ENCODE data around the gene CCR4. TPM values are rescaled to one million over a fixed set of nuclear protein-coding genes. Genes with fewer than 3 reads are reported as not detected.

The CCR4 gene
- total RNA-seq, 3 donors from 2014 or later (not counting 1 experiment from before 2014, with no cell fraction given): 0.52 to 2.5 (median 1.4) TPM

DNA sequence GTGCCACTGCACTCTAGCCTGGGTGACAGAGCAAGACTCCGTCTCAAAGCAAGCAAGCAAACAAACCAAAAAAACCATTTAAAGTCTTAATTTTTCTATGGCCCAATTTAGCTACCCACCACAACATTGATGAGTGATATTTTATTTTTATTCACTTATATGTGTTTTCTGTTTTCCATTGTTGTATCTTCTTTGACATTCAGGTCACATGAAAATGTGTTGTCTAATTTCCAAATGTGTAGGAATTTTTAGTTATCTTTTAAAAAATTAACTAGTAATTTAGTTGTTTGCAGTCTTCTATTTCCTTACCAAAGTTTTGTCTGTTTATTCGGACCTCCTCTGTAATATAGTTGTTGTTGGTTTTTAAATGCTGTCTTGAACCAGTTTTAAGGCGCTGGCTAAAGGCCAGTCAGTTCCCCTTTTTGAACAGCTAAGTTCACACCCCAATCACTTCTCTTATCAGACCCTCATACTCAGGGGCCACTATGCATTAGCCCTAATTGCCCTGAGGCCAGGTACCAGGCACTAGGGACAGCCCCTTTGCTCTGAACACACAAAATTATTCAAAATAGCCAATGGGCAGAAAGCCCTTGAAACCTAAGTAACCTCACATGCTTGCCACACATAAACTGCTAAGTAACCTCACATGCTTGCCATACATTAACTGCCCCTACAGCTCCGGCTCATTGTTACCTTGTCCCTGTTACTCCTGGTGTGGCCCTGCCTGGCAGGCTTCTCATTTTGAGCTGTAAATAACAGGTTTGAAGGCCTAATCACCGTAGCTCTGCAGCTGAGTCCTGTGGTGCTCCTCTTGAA lies 4.3 kb upstream of the CCR4 start:
- H3K4me1 Mint-ChIP-seq: no peaks in the 10 kb centered on the region
- WGBS (ENCODE audit: insufficient coverage): 52% methylated on average over 3 of the region's 5 CpGs
- no peak overlapping the region for H3K27ac Mint-ChIP-seq
- H3K36me3 ChIP-seq (ENCODE audit: control insufficient read depth, insufficient read depth, low read length): no peaks in the 10 kb centered on the region
- H3K4me3 Mint-ChIP-seq: no peak overlapping the region
- TF ChIP-seq CTCF (IDR thresholded peaks at IDR 0.05): no peak
- H3K9me3 ChIP-seq (ENCODE audit: control insufficient read depth, insufficient read depth, low read length): no peaks in the 10 kb centered on the region
- no peak overlapping the region for H3K27ac ChIP-seq (ENCODE audit: low read length)
- H3K4me3 ChIP-seq (ENCODE audit: low read length): no peak overlapping the region
- DNase-seq (no peak), ATAC-seq (peak in 1 of 3 donors; percentile 27)
- H3K9me3 Mint-ChIP-seq: no peaks in the 10 kb centered on the region
- no peaks in the 10 kb centered on the region for H3K27me3 ChIP-seq (ENCODE audit: control insufficient read depth, insufficient read depth, low read length)
- H3K4me1 ChIP-seq (ENCODE audit: control insufficient read depth, insufficient read depth, low read length): peaks cover 8% of the 10 kb centered on the region
- H3K27me3 Mint-ChIP-seq (ENCODE audit: low read depth in 2 of 2): no peaks in the 10 kb centered on the region
- intact Hi-C loops (cut with micrococcal nuclease): loop anchor here (1.0 to 2.0 kb wide), 3 partner anchors 127 to 840 kb away; no protein-coding TSS in a partner anchor
- H3K36me3 Mint-ChIP-seq: no peaks in the 10 kb centered on the region

DNA sequence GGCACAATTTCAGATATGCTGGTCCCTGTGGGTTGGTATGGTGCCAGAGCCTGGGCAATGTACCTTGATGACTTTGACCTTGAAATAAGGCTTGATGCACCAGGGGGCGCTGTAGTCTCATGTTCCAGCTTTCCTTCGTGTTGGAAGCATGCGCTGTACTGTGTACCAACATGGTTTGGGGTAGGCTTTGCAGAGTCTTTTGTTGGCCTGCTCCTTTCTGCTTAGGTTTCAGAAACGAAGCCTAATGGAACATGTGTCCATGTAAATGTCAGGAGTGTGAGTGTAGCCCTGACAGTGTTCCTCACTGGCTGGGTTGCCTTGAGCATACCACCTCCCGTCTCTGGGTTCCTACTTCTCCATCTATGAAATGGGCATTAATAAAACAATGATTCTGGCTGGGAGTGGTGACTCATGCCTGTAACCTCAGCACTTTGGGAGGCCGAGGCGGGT lies 3.6 kb upstream of the CCR4 start:
- peak; percentile 71 for TF ChIP-seq CTCF (IDR thresholded peaks at IDR 0.05)
- Mint-ChIP-seq H3K27ac (no peak overlapping the region), H3K27me3 (ENCODE audit: low read depth in 2 of 2) (no peaks in the 10 kb centered on the region), H3K4me1 (no peaks in the 10 kb centered on the region), H3K4me3 (no peak overlapping the region), H3K36me3 (no peaks in the 10 kb centered on the region), H3K9me3 (no peaks in the 10 kb centered on the region)
- Histone ChIP-seq H3K9me3 (ENCODE audit: control insufficient read depth, insufficient read depth, low read length) (no peaks in the 10 kb centered on the region), H3K36me3 (ENCODE audit: control insufficient read depth, insufficient read depth, low read length) (no peaks in the 10 kb centered on the region), H3K27ac (ENCODE audit: low read length) (no peak overlapping the region), H3K4me3 (ENCODE audit: low read length) (no peak overlapping the region), H3K27me3 (ENCODE audit: control insufficient read depth, insufficient read depth, low read length) (no peaks in the 10 kb centered on the region), H3K4me1 (ENCODE audit: control insufficient read depth, insufficient read depth, low read length) (peaks cover 8% of the 10 kb centered on the region)
- intact Hi-C loops (cut with micrococcal nuclease): loop anchor here (1.0 to 2.0 kb wide), 3 partner anchors 126 to 839 kb away; no protein-coding TSS in a partner anchor
- peak; percentile 78 to 87 (median 82) for ATAC-seq
- WGBS (ENCODE audit: insufficient coverage): 24% methylated on average over 5 of the region's 7 CpGs
- peak; percentile 67 to 93 for DNase-seq

GRCh38 chr3:32948625-32949445 lies 2.6 kb upstream of the CCR4 start:
- Mint-ChIP-seq H3K27me3 (ENCODE audit: low read depth in 2 of 2) (no peaks in the 10 kb centered on the region), H3K36me3 (no peaks in the 10 kb centered on the region), H3K4me1 (no peaks in the 10 kb centered on the region), H3K27ac (no peak overlapping the region), H3K9me3 (no peaks in the 10 kb centered on the region), H3K4me3 (no peak overlapping the region)
- H3K4me1 ChIP-seq (ENCODE audit: control insufficient read depth, insufficient read depth, low read length): peaks cover 8% of the 10 kb centered on the region
- H3K27me3 ChIP-seq (ENCODE audit: control insufficient read depth, insufficient read depth, low read length): no peaks in the 10 kb centered on the region
- intact Hi-C loops (cut with micrococcal nuclease): no loop called here
- H3K27ac ChIP-seq (ENCODE audit: low read length): no peak overlapping the region
- TF ChIP-seq CTCF (IDR thresholded peaks at IDR 0.05): no peak
- H3K9me3 ChIP-seq (ENCODE audit: control insufficient read depth, insufficient read depth, low read length): no peaks in the 10 kb centered on the region
- no peak for DNase-seq
- ATAC-seq: no peak
- no peak overlapping the region for H3K4me3 ChIP-seq (ENCODE audit: low read length)
- no peaks in the 10 kb centered on the region for H3K36me3 ChIP-seq (ENCODE audit: control insufficient read depth, insufficient read depth, low read length)
- 93% methylated on average over 10 of the region's 10 CpGs for WGBS (ENCODE audit: insufficient coverage)
